Neural progenitor cell (in vitro differentiated cells): ENCODE data around the gene MGLL. TPM values are rescaled to one million over a fixed set of nuclear protein-coding genes. Genes with fewer than 3 reads are reported as not detected.

Source experiments
- DNase-seq: peaks from one replicate; pipeline ENCODE4 v3.0.0-alpha.2; 2016; ENCODE audit warnings: low spot score
- H2AFZ ChIP-seq: fragments of 200-600 bp; sonication (generic); replicated peaks from 2 replicates; pipeline ENCODE4 v1.6.1; 2016; ENCODE audit warnings: antibody characterized with exemption
- H3F3A ChIP-seq: fragments of 200-600 bp; sonication (generic); 2 replicates; pipeline ENCODE4 v1.6.1; 2016; ENCODE audit warnings: antibody characterized with exemption, low read depth
- H3K27ac ChIP-seq: fragments of 200-600 bp; sonication (generic); 2 replicates; pipeline ENCODE4 v1.5.1; 2016; ENCODE audit warnings: mild to moderate bottlenecking
- H3K27me3 ChIP-seq: fragments of 200-600 bp; sonication (generic); 2 replicates; pipeline ENCODE4 v1.6.1; 2016; ENCODE audit warnings: mild to moderate bottlenecking, moderate library complexity
- H3K36me3 ChIP-seq: fragments of 200-600 bp; sonication (generic); 2 replicates; pipeline ENCODE4 v1.5.1; 2016
- H3K4me1 ChIP-seq: fragments of 200-600 bp; sonication (generic); 2 replicates; pipeline ENCODE4 v1.6.1; 2016; ENCODE audit warnings: mixed run types
- H3K4me2 ChIP-seq: fragments of 200-600 bp; sonication (generic); 2 replicates; pipeline ENCODE4 v1.6.1; 2016
- H3K4me3 ChIP-seq: fragments of 200-600 bp; sonication (generic); 2 replicates; pipeline ENCODE4 v1.5.1; 2016
- H3K79me2 ChIP-seq: fragments of 200-600 bp; sonication (generic); 2 replicates; pipeline ENCODE4 v1.6.1; 2016; ENCODE audit warnings: low read depth
- H3K9ac ChIP-seq: fragments of 200-600 bp; sonication (generic); 2 replicates; pipeline ENCODE4 v1.6.1; 2016
- H3K9me3 ChIP-seq: fragments of 200-600 bp; sonication (generic); 2 replicates; pipeline ENCODE4 v1.5.1; 2016; ENCODE audit warnings: low read depth
- H4K20me1 ChIP-seq: fragments of 200-600 bp; sonication (generic); 2 replicates; pipeline ENCODE4 v1.6.1; 2016; ENCODE audit warnings: low read depth
- H3K27ac Mint-ChIP-seq: 3 replicates; pipeline ENCODE4 v1.8.0; 2021; ENCODE audit warnings: mixed read lengths
- H3K27me3 Mint-ChIP-seq: 2 replicates; pipeline ENCODE4 v1.8.0; 2022; ENCODE audit warnings: low read depth, mild to moderate bottlenecking, inconsistent platforms, moderate library complexity, mixed read lengths; ENCODE audit not compliant: insufficient read depth
- H3K36me3 Mint-ChIP-seq: 3 replicates; pipeline ENCODE4 v1.8.0; 2021; ENCODE audit warnings: mixed read lengths
- H3K4me1 Mint-ChIP-seq: 3 replicates; pipeline ENCODE4 v1.8.0; 2021; ENCODE audit warnings: mixed read lengths
- H3K4me3 Mint-ChIP-seq: 3 replicates; pipeline ENCODE4 v1.8.0; 2021; ENCODE audit warnings: mild to moderate bottlenecking, moderate library complexity, mixed read lengths
- H3K9me3 Mint-ChIP-seq: 3 replicates; pipeline ENCODE4 v1.8.0; 2020; ENCODE audit warnings: mixed read lengths
- CTCF ChIP-seq: fragments of 200-600 bp; sonication (generic); IDR thresholded peaks from 2 replicates; pipeline ENCODE4 v1.5.1; 2017; ENCODE audit warnings: antibody characterized with exemption, mild to moderate bottlenecking
- EZH2 ChIP-seq: fragments of 200-600 bp; sonication (generic); IDR thresholded peaks from 2 replicates; pipeline ENCODE4 v1.6.1; 2017; ENCODE audit warnings: antibody characterized with exemption, mild to moderate bottlenecking, moderate library complexity
- EZH2phosphoT487 ChIP-seq: fragments of 200-600 bp; sonication (generic); IDR thresholded peaks from 2 replicates; pipeline ENCODE4 v1.6.1; 2017; ENCODE audit warnings: antibody characterized with exemption
- total RNA-seq: library from RNA; depleted of rRNA; stranded (reverse); fragments of >200 nt; gene quantifications from 2 replicates; pipeline ENCODE4 v1.2.3, GENCODE V29; 2015; ENCODE audit warnings: low replicate concordance

MGLL gene
- total RNA-seq, 1 donor from 2014 or later, result 0.15 TPM

- peaks cover 53% of the 10 kb centered on the region for H3K27me3 ChIP-seq
- peaks cover 25% of the 10 kb centered on the region for H3K4me1 ChIP-seq
- H3F3A ChIP-seq, result peaks cover 11% of the 10 kb centered on the region
- H3K79me2 ChIP-seq, result no peaks in the 10 kb centered on the region
- H3K27ac Mint-ChIP-seq, result peak overlapping the region; percentile 32
- H3K4me3 Mint-ChIP-seq, result no peak overlapping the region
- H3K36me3 ChIP-seq, result no peaks in the 10 kb centered on the region
- TF ChIP-seq EZH2 (no peak), EZH2phosphoT487 (no peak), CTCF (no peak)
- no peaks in the 10 kb centered on the region for H3K36me3 Mint-ChIP-seq
- H3K9ac ChIP-seq, result no peak overlapping the region
- H3K9me3 Mint-ChIP-seq, result peaks cover 4% of the 10 kb centered on the region
- H3K4me2 ChIP-seq, result no peak overlapping the region
- H3K27me3 Mint-ChIP-seq, result peaks cover 11% of the 10 kb centered on the region
- no peak overlapping the region for H3K4me3 ChIP-seq
- H3K27ac ChIP-seq, result no peak overlapping the region
- no peak overlapping the region for H2AFZ ChIP-seq
- DNase-seq, result no peak
- H4K20me1 ChIP-seq, result no peaks in the 10 kb centered on the region
- H3K9me3 ChIP-seq, result no peaks in the 10 kb centered on the region
- peaks cover 25% of the 10 kb centered on the region for H3K4me1 Mint-ChIP-seq
Measured at GRCh38 chr3:127730666-127731295, 91.5 kb downstream of the MGLL start.

GRCh38 chr3:127730171-127730570, 92.1 kb downstream of the MGLL start:
- Histone ChIP-seq H3K4me3 (no peak overlapping the region), H3K36me3 (no peaks in the 10 kb centered on the region), H3F3A (peaks cover 11% of the 10 kb centered on the region), H3K9ac (no peak overlapping the region), H3K79me2 (no peaks in the 10 kb centered on the region), H3K9me3 (no peaks in the 10 kb centered on the region), H2AFZ (no peak overlapping the region), H3K4me1 (peaks cover 22% of the 10 kb centered on the region), H3K27ac (no peak overlapping the region), H3K27me3 (peaks cover 53% of the 10 kb centered on the region), H3K4me2 (no peak overlapping the region), H4K20me1 (no peaks in the 10 kb centered on the region)
- Mint-ChIP-seq H3K27ac (no peak overlapping the region), H3K4me3 (no peak overlapping the region), H3K27me3 (peaks cover 11% of the 10 kb centered on the region), H3K4me1 (peaks cover 21% of the 10 kb centered on the region), H3K9me3 (peaks cover 8% of the 10 kb centered on the region), H3K36me3 (no peaks in the 10 kb centered on the region)
- TF ChIP-seq EZH2phosphoT487 (no peak), CTCF (no peak), EZH2 (no peak)
- no peak for DNase-seq

- peaks cover 18% of the 10 kb centered on the region for H3K4me1 Mint-ChIP-seq
- Histone ChIP-seq H3F3A (peaks cover 11% of the 10 kb centered on the region), H3K79me2 (no peaks in the 10 kb centered on the region), H3K4me1 (peaks cover 19% of the 10 kb centered on the region), H3K4me2 (no peak overlapping the region), H3K4me3 (no peak overlapping the region), H3K36me3 (no peaks in the 10 kb centered on the region), H4K20me1 (no peaks in the 10 kb centered on the region), H3K9me3 (no peaks in the 10 kb centered on the region), H3K27ac (no peak overlapping the region), H3K27me3 (peaks cover 53% of the 10 kb centered on the region), H3K9ac (no peak overlapping the region), H2AFZ (no peak overlapping the region)
- no peaks in the 10 kb centered on the region for H3K36me3 Mint-ChIP-seq
- H3K27me3 Mint-ChIP-seq, result peaks cover 11% of the 10 kb centered on the region
- peaks cover 11% of the 10 kb centered on the region for H3K9me3 Mint-ChIP-seq
- H3K27ac Mint-ChIP-seq, result no peak overlapping the region
- no peak for DNase-seq
- H3K4me3 Mint-ChIP-seq, result no peak overlapping the region
- TF ChIP-seq CTCF (no peak), EZH2 (no peak), EZH2phosphoT487 (no peak)
Measured at GRCh38 chr3:127729556-127730056, 92.7 kb downstream of the MGLL start.
